Liver (tissue), 3 donors: ENCODE data around the gene FADS1.

Source experiments
- EGR1 ChIP-seq, 2 donors: IDR thresholded peaks; 2 replicates each; pipeline ENCODE4 v1.6.1; 2016 to 2018; ENCODE audit warnings: antibody characterized with exemption in 2 of 2, low read depth in 2 of 2
- RXRA ChIP-seq, 2 donors: IDR thresholded peaks; 2 replicates each; pipeline ENCODE4 v1.6.1; 2017 to 2018; ENCODE audit warnings: antibody characterized with exemption in 2 of 2, mild to moderate bottlenecking in 1 of 2
- TAF1 ChIP-seq: conservative IDR thresholded peaks from 2 replicates; pipeline ENCODE4 v1.6.1; 2016; ENCODE audit warnings: antibody characterized with exemption, mild to moderate bottlenecking
- YY1 ChIP-seq: IDR thresholded peaks from 2 replicates; pipeline ENCODE4 v1.6.1; 2016; ENCODE audit warnings: antibody characterized with exemption, mild to moderate bottlenecking
- TF ChIP-seq, protein P1 (sequence below): fragments of 150-350 bp; IDR thresholded peaks from 2 replicates; pipeline ENCODE4 v1.5.1; 2017; ENCODE audit warnings: improper control_type of control experiment, low read depth, low read length; ENCODE audit not compliant: missing input control
- TF ChIP-seq, protein P2 (sequence below): IDR thresholded peaks from 2 replicates; pipeline ENCODE4 v1.6.1; 2016; ENCODE audit warnings: antibody characterized with exemption
- TF ChIP-seq, protein P3 (sequence below): IDR thresholded peaks from 2 replicates; pipeline ENCODE4 v1.6.1; 2016; ENCODE audit warnings: antibody characterized with exemption
- donor health status: healthy.
- donor health status: healthy.

DNA sequence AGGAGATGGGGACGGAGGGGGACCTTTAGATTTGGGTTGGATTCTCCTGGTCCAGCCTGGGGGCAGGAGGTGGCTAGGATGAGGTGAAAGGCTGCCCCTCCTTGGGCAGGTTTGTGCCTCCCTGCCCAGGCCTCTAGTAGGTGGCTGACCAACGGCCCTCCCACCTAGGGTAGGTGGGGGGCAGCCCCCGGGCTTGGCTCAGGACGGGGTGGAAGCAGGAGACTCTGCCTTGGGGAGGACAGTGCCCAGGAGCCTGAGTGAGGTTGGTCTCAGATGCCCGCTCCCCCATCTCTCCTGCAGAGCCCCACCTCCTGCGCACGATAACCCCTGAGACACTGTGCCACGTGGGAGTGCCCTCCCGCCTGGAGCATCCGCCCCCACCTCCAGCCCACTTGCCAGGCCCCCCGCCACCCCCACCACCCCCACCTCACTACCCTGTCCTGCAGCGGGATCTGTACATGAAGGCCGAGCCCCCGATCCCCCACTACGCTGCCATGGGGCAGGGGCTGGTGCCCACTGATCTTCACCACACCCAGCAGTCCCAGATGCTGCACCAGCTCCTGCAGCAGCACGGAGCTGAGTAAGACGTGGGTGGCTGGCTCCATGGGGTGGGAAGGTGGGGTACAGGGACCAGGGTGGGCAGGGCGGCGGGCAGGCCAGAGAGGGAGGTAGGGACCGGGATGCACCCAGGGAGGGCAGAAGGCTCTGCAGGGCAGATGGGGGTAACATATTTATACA lies 46.7 kb downstream of the FADS1 start:
- TF ChIP-seq EGR1 (IDR thresholded peaks at IDR 0.05; ENCODE audit: low read depth in 2 of 2): no peak
- TF ChIP-seq, protein P1, sequence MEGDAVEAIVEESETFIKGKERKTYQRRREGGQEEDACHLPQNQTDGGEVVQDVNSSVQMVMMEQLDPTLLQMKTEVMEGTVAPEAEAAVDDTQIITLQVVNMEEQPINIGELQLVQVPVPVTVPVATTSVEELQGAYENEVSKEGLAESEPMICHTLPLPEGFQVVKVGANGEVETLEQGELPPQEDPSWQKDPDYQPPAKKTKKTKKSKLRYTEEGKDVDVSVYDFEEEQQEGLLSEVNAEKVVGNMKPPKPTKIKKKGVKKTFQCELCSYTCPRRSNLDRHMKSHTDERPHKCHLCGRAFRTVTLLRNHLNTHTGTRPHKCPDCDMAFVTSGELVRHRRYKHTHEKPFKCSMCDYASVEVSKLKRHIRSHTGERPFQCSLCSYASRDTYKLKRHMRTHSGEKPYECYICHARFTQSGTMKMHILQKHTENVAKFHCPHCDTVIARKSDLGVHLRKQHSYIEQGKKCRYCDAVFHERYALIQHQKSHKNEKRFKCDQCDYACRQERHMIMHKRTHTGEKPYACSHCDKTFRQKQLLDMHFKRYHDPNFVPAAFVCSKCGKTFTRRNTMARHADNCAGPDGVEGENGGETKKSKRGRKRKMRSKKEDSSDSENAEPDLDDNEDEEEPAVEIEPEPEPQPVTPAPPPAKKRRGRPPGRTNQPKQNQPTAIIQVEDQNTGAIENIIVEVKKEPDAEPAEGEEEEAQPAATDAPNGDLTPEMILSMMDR: no peak
- no peak for TF ChIP-seq YY1
- TF ChIP-seq, protein P2, sequence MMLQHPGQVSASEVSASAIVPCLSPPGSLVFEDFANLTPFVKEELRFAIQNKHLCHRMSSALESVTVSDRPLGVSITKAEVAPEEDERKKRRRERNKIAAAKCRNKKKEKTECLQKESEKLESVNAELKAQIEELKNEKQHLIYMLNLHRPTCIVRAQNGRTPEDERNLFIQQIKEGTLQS: no peak
- no peak for TF ChIP-seq TAF1
- TF ChIP-seq RXRA (IDR thresholded peaks at IDR 0.05): no peak
- TF ChIP-seq, protein P3, sequence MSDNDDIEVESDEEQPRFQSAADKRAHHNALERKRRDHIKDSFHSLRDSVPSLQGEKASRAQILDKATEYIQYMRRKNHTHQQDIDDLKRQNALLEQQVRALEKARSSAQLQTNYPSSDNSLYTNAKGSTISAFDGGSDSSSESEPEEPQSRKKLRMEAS: no peak
